IMR-90 (cell line): ENCODE data around the gene TRIM2. TPM values are rescaled to one million over a fixed set of nuclear protein-coding genes. Genes with fewer than 3 reads are reported as not detected.

Experiments used
- ATAC-seq: fragments of 200-7000 bp; cut with Tn5 transposase; 2 replicates; pipeline ENCODE4 v1.9.1; 2020; ENCODE audit warnings: low read depth, mild to moderate bottlenecking, moderate library complexity
- BruUV-seq: library from RNA; stranded (reverse); fragments of 400-500 nt; replicated peaks from 2 replicates; lab custom pipeline; 2021; lab: Mats Ljungman, UMichigan
- CTCF ChIA-PET: fragments of 300-600 bp; formaldehyde crosslinking; extraction: SDS; loops from one replicate; lab custom pipeline; 2021; ENCODE audit warnings: antibody characterized with exemption; lab: Yijun Ruan, JAX
- POLR2A ChIA-PET: fragments of 300-600 bp; sonication (Branson Sonifier 250); formaldehyde crosslinking; loops from one replicate; lab custom pipeline; 2022; ENCODE audit warnings: antibody characterized with exemption; ENCODE audit not compliant: unreplicated experiment; lab: Charles Lee
- DNase-seq: peaks from one replicate; pipeline ENCODE4 v3.0.0; 2013
- H2AFZ ChIP-seq: replicated peaks from 2 replicates; pipeline ENCODE3; 2013; ENCODE audit warnings: low read length, mild to moderate bottlenecking; ENCODE audit not compliant: poor library complexity
- H2AK5ac ChIP-seq: 2 replicates; pipeline ENCODE4 v1.6.1; 2013; ENCODE audit warnings: low read depth, low read length, inconsistent platforms
- H2AK9ac ChIP-seq: replicated peaks from 2 replicates; pipeline ENCODE3; 2013; ENCODE audit warnings: mild to moderate bottlenecking, low read depth, low read length, moderate library complexity; ENCODE audit not compliant: poor library complexity
- H2BK120ac ChIP-seq: 2 replicates; pipeline ENCODE4 v1.6.1; 2013; ENCODE audit warnings: low read depth, low read length, inconsistent platforms
- H2BK15ac ChIP-seq: 3 replicates; pipeline ENCODE4 v1.6.1; 2013; ENCODE audit warnings: low read depth, low read length, inconsistent platforms
- H2BK20ac ChIP-seq: 2 replicates; pipeline ENCODE4 v1.6.1; 2013; ENCODE audit warnings: low read depth, mild to moderate bottlenecking, inconsistent platforms, low read length, moderate library complexity
- H2BK5ac ChIP-seq: 2 replicates; pipeline ENCODE4 v1.6.1; 2013; ENCODE audit warnings: mild to moderate bottlenecking, low read depth, low read length, inconsistent platforms; ENCODE audit not compliant: poor library complexity, severe bottlenecking
- H3K14ac ChIP-seq: replicated peaks from 2 replicates; pipeline ENCODE4 v1.6.1; 2013; ENCODE audit warnings: low read depth, low read length, inconsistent platforms
- H3K18ac ChIP-seq: 2 replicates; pipeline ENCODE4 v1.6.1; 2013; ENCODE audit warnings: low read depth, low read length, control low read depth
- H3K23ac ChIP-seq: 2 replicates; pipeline ENCODE4 v1.6.1; 2013; ENCODE audit warnings: low read depth, low read length, inconsistent platforms
- H3K27ac ChIP-seq: 2 replicates; pipeline ENCODE4 v1.5.1; 2013; ENCODE audit warnings: mild to moderate bottlenecking, control low read depth, low read length; ENCODE audit not compliant: insufficient read depth
- H3K27me3 ChIP-seq: 2 replicates; pipeline ENCODE4 v1.6.1; 2013; ENCODE audit warnings: low read length; ENCODE audit not compliant: control insufficient read depth, insufficient read depth
- H3K36me3 ChIP-seq: 2 replicates; pipeline ENCODE4 v1.6.1; 2013; ENCODE audit warnings: low read length, mixed read lengths; ENCODE audit not compliant: control insufficient read depth, insufficient read depth
- H3K4ac ChIP-seq: 2 replicates; pipeline ENCODE4 v1.6.1; 2013; ENCODE audit warnings: low read depth, low read length, inconsistent platforms
- H3K4me1 ChIP-seq: 2 replicates; pipeline ENCODE4 v1.6.1; 2013; ENCODE audit warnings: low read length, mixed read lengths; ENCODE audit not compliant: control insufficient read depth, insufficient read depth
- H3K4me2 ChIP-seq: 2 replicates; pipeline ENCODE4 v1.6.1; 2013; ENCODE audit warnings: low read depth, mild to moderate bottlenecking, control low read depth, low read length, moderate library complexity
- H3K4me3 ChIP-seq: 2 replicates; pipeline ENCODE4 v1.5.1; 2013; ENCODE audit warnings: low read depth, mild to moderate bottlenecking, control low read depth, low read length, moderate library complexity; ENCODE audit not compliant: insufficient read depth
- H3K56ac ChIP-seq: 2 replicates; pipeline ENCODE4 v1.6.1; 2013; ENCODE audit warnings: low read length, inconsistent platforms; ENCODE audit not compliant: insufficient read depth; ENCODE audit errors: extremely low read depth
- H3K79me1 ChIP-seq, 2 experiments: 2 replicates each; pipeline ENCODE4 v1.6.1; 2013; ENCODE audit warnings: low read length in 2 of 2, inconsistent platforms in 1 of 2, low read depth in 1 of 2
- H3K9ac ChIP-seq: 2 replicates; pipeline ENCODE4 v1.6.1; 2013; ENCODE audit warnings: low read depth, low read length, control low read depth
- H3K9me1 ChIP-seq: 2 replicates; pipeline ENCODE4 v1.6.1; 2013; ENCODE audit warnings: low read length, inconsistent platforms; ENCODE audit not compliant: insufficient read depth
- H3K9me3 ChIP-seq: 2 replicates; pipeline ENCODE4 v1.6.1; 2013; ENCODE audit warnings: low read length; ENCODE audit not compliant: control insufficient read depth, insufficient read depth
- H4K20me1 ChIP-seq: 2 replicates; pipeline ENCODE4 v1.6.1; 2013; ENCODE audit warnings: low read length, inconsistent platforms; ENCODE audit not compliant: insufficient read depth
- H4K5ac ChIP-seq: 2 replicates; pipeline ENCODE4 v1.6.1; 2013; ENCODE audit warnings: mild to moderate bottlenecking, low read depth, low read length, control low read depth
- H4K8ac ChIP-seq, 2 experiments: 2 replicates each; pipeline ENCODE4 v1.6.1; 2013; ENCODE audit warnings: low read depth in 2 of 2, low read length in 2 of 2, control low read depth in 1 of 2, inconsistent platforms in 1 of 2
- H4K91ac ChIP-seq: 2 replicates; pipeline ENCODE4 v1.6.1; 2013; ENCODE audit warnings: low read depth, low read length, inconsistent platforms; ENCODE audit not compliant: insufficient read depth
- BHLHE40 ChIP-seq: fragments of 150-350 bp; IDR thresholded peaks from 2 replicates; pipeline ENCODE4 v1.6.1; 2016; ENCODE audit warnings: mild to moderate bottlenecking, low read depth, low read length
- CEBPB ChIP-seq: IDR thresholded peaks from 2 replicates; pipeline ENCODE4 v1.6.1; 2012; ENCODE audit warnings: low read depth, low read length, improper control_type of control experiment
- CHD1 ChIP-seq: IDR thresholded peaks from 2 replicates; pipeline ENCODE4 v1.6.1; 2012; ENCODE audit warnings: low read depth, low read length, improper control_type of control experiment
- FOS ChIP-seq: fragments of 150-350 bp; IDR thresholded peaks from 2 replicates; pipeline ENCODE4 v1.6.1; 2016; ENCODE audit warnings: low read depth, low read length
- MAFK ChIP-seq: IDR thresholded peaks from 2 replicates; pipeline ENCODE4 v1.6.1; 2012; ENCODE audit warnings: low read depth, low read length, improper control_type of control experiment
- MAZ ChIP-seq: IDR thresholded peaks from 2 replicates; pipeline ENCODE4 v1.6.1; 2012; ENCODE audit warnings: low read depth, mild to moderate bottlenecking, low read length, improper control_type of control experiment, moderate library complexity, borderline replicate concordance
- MXI1 ChIP-seq: IDR thresholded peaks from 2 replicates; pipeline ENCODE4 v1.6.1; 2012; ENCODE audit warnings: low read depth, mild to moderate bottlenecking, low read length, moderate library complexity, borderline replicate concordance
- NFE2L2 ChIP-seq: fragments of 150-350 bp; IDR thresholded peaks from 2 replicates; pipeline ENCODE4 v1.6.1; 2016; ENCODE audit warnings: low read depth, mild to moderate bottlenecking, low read length
- POLR2A ChIP-seq: IDR thresholded peaks from 2 replicates; pipeline ENCODE4 v1.6.1; 2012; ENCODE audit warnings: mild to moderate bottlenecking, low read depth, low read length
- RAD21 ChIP-seq: IDR thresholded peaks from 2 replicates; pipeline ENCODE4 v1.6.1; 2012; ENCODE audit warnings: low read length, improper control_type of control experiment
- RCOR1 ChIP-seq: IDR thresholded peaks from 2 replicates; pipeline ENCODE4 v1.6.1; 2012; ENCODE audit warnings: mild to moderate bottlenecking, low read length, improper control_type of control experiment; ENCODE audit not compliant: insufficient replicate concordance
- RFX5 ChIP-seq: IDR thresholded peaks from 2 replicates; pipeline ENCODE4 v1.8.0; 2012; ENCODE audit warnings: low read depth, mild to moderate bottlenecking, low read length, moderate library complexity
- SMC3 ChIP-seq: fragments of 150-350 bp; IDR thresholded peaks from 2 replicates; pipeline ENCODE4 v1.6.1; 2016; ENCODE audit warnings: low read depth, mild to moderate bottlenecking, antibody characterized with exemption, low read length, moderate library complexity
- WGBS, 2 experiments: methylation state at CpG; one replicate each; pipeline versions ENCODE4 v1.1.5 to v1.1.7; 2013; ENCODE audit warnings: missing lambda C conversion rate in 2 of 2; ENCODE audit not compliant: insufficient read length in 1 of 2; ENCODE audit errors: extremely low coverage in 2 of 2; 5-methylcytosine and 5-hydroxymethylcytosine counted together
- dilution Hi-C: fragments of 300-500 bp; cut with HindIII; formaldehyde crosslinking; loops from one replicate; pipeline ENCODE4 v1.14.3; 2018; ENCODE audit warnings: low sequenced_read_pairs; ENCODE audit not compliant: unreplicated experiment
- in situ Hi-C: fragments of 300-500 bp; cut with MboI; formaldehyde crosslinking; loops from 3 replicates; pipeline ENCODE4 v1.14.3; 2019; ENCODE audit warnings: low sequenced_read_pairs, inconsistent platforms, mixed read lengths
- intact Hi-C: fragments of 100-400 bp; cut with micrococcal nuclease; formaldehyde crosslinking; loops from 2 replicates; pipeline ENCODE4 v1.10.0; 2022
- polyA plus RNA-seq, 3 experiments: library from polyadenylated mRNA; depleted of rRNA; stranded (reverse); fragments of >200 nt; gene quantifications; 2 replicates each; pipeline ENCODE4 v1.2.3, GENCODE V29; 2012; ENCODE audit warnings: low replicate concordance in 1 of 3
- total RNA-seq: library from RNA; depleted of rRNA; stranded (reverse); fragments of >200 nt; gene quantifications from 2 replicates; pipeline ENCODE4 v1.2.3, GENCODE V29; 2012
- TF ChIP-seq, protein P1 (sequence below): fragments of 150-350 bp; IDR thresholded peaks from 2 replicates; pipeline ENCODE4 v1.6.1; 2016; ENCODE audit warnings: low read depth, mild to moderate bottlenecking, low read length, moderate library complexity, borderline replicate concordance
- TF ChIP-seq, protein P2 (sequence below): fragments of 150-350 bp; IDR thresholded peaks from 2 replicates; pipeline ENCODE4 v1.6.1; 2017; ENCODE audit warnings: mild to moderate bottlenecking, antibody characterized with exemption, low read length, low read depth
- TF ChIP-seq, protein P3 (sequence below): conservative IDR thresholded peaks from 2 replicates; pipeline ENCODE4 v1.5.1; 2012; ENCODE audit warnings: mild to moderate bottlenecking, low read depth, low read length, improper control_type of control experiment

Gene TRIM2
- total and polyA plus RNA-seq, 2 of the 4 experiments (the other 2 are of a cell fraction) = 16.0 to 64.2 TPM

DNA sequence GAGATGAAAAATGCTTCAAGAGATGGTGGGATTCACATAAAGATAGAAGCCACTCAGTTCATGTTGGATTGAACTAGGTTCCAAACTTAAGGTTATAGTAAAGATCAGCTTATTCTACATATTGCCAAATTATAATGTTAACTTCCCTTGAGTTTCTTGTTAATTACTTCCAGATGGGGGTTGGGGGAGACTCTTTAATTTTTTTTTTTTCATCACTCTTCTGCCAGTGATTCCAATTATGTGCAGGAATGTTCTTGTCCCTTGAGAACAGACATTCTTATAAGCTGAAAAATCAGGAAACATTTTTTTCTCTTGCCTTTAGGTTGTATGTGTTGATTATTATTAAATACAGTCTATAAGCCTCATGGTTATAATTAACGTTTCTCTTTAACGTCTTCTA lies 170.2 kb downstream of the TRIM2 start:
- H3K27ac ChIP-seq = no peak overlapping the region
- in situ Hi-C loops (no loop called here), dilution Hi-C loops (no loop called here), intact Hi-C loops (no loop called here)
- H2BK120ac ChIP-seq = no peak overlapping the region
- CTCF ChIA-PET = interaction anchor here (0.6 kb wide), 2 partner anchors 112 to 342 kb away, joined by 3 to 5 read pairs; no protein-coding TSS in a partner anchor
- no peak overlapping the region for H4K91ac ChIP-seq
- no peak overlapping the region for H2AK9ac ChIP-seq
- H3K9ac ChIP-seq = no peak overlapping the region
- ATAC-seq (no peak), DNase-seq (no peak)
- H4K20me1 ChIP-seq = no peaks in the 10 kb centered on the region
- no peak overlapping the region for H3K23ac ChIP-seq
- H2BK5ac ChIP-seq = no peak overlapping the region
- POLR2A ChIA-PET = no interaction called here
- no peaks in the 10 kb centered on the region for H3K27me3 ChIP-seq
- TF ChIP-seq RAD21 (no peak), NFE2L2 (no peak), BHLHE40 (no peak), POLR2A (no peak), MAZ (no peak), RFX5 (no peak), SMC3 (no peak), CEBPB (no peak), CHD1 (no peak), MXI1 (no peak), MAFK (no peak), FOS (no peak), RCOR1 (no peak)
- TF ChIP-seq, protein P1, sequence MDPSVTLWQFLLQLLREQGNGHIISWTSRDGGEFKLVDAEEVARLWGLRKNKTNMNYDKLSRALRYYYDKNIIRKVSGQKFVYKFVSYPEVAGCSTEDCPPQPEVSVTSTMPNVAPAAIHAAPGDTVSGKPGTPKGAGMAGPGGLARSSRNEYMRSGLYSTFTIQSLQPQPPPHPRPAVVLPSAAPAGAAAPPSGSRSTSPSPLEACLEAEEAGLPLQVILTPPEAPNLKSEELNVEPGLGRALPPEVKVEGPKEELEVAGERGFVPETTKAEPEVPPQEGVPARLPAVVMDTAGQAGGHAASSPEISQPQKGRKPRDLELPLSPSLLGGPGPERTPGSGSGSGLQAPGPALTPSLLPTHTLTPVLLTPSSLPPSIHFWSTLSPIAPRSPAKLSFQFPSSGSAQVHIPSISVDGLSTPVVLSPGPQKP = no peak
- TF ChIP-seq, protein P2, sequence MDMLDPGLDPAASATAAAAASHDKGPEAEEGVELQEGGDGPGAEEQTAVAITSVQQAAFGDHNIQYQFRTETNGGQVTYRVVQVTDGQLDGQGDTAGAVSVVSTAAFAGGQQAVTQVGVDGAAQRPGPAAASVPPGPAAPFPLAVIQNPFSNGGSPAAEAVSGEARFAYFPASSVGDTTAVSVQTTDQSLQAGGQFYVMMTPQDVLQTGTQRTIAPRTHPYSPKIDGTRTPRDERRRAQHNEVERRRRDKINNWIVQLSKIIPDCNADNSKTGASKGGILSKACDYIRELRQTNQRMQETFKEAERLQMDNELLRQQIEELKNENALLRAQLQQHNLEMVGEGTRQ = no peak
- TF ChIP-seq, protein P3, sequence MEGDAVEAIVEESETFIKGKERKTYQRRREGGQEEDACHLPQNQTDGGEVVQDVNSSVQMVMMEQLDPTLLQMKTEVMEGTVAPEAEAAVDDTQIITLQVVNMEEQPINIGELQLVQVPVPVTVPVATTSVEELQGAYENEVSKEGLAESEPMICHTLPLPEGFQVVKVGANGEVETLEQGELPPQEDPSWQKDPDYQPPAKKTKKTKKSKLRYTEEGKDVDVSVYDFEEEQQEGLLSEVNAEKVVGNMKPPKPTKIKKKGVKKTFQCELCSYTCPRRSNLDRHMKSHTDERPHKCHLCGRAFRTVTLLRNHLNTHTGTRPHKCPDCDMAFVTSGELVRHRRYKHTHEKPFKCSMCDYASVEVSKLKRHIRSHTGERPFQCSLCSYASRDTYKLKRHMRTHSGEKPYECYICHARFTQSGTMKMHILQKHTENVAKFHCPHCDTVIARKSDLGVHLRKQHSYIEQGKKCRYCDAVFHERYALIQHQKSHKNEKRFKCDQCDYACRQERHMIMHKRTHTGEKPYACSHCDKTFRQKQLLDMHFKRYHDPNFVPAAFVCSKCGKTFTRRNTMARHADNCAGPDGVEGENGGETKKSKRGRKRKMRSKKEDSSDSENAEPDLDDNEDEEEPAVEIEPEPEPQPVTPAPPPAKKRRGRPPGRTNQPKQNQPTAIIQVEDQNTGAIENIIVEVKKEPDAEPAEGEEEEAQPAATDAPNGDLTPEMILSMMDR = no peak
- H3K4me3 ChIP-seq = no peak overlapping the region
- H2AFZ ChIP-seq = no peak overlapping the region
- H3K79me1 ChIP-seq = no peaks in the 10 kb centered on the region
- no peak overlapping the region for H2BK15ac ChIP-seq
- H2BK20ac ChIP-seq = no peak overlapping the region
- no peak overlapping the region for H3K18ac ChIP-seq
- no peak overlapping the region for H2AK5ac ChIP-seq
- BruUV-seq = no TSS peak
- no peaks in the 10 kb centered on the region for H3K36me3 ChIP-seq
- no CpG with 5 or more reads among the region's 2 CpGs for WGBS, 2 experiments
- no peak overlapping the region for H4K8ac ChIP-seq
- no peaks in the 10 kb centered on the region for H3K4me1 ChIP-seq
- H3K4ac ChIP-seq = no peak overlapping the region
- H3K9me1 ChIP-seq = no peaks in the 10 kb centered on the region
- no peak overlapping the region for H3K56ac ChIP-seq
- no peaks in the 10 kb centered on the region; the same call in 1 of the 2 replicates for H3K9me3 ChIP-seq
- no peak overlapping the region for H4K5ac ChIP-seq
- H3K14ac ChIP-seq = no peak overlapping the region
- no peak overlapping the region for H3K4me2 ChIP-seq
